IMR-90 (cell line): ENCODE data around the gene PPARGC1A. TPM values are rescaled to one million over a fixed set of nuclear protein-coding genes. Genes with fewer than 3 reads are reported as not detected.

Source experiments
- ATAC-seq: fragments of 200-7000 bp; cut with Tn5 transposase; 2 replicates; pipeline ENCODE4 v1.9.1; 2020; ENCODE audit warnings: low read depth, mild to moderate bottlenecking, moderate library complexity
- BruUV-seq: library from RNA; stranded (reverse); fragments of 400-500 nt; replicated peaks from 2 replicates; lab custom pipeline; 2021; lab: Mats Ljungman, UMichigan
- CTCF ChIA-PET: fragments of 300-600 bp; formaldehyde crosslinking; extraction: SDS; loops from one replicate; lab custom pipeline; 2021; ENCODE audit warnings: antibody characterized with exemption; lab: Yijun Ruan, JAX
- POLR2A ChIA-PET: fragments of 300-600 bp; sonication (Branson Sonifier 250); formaldehyde crosslinking; loops from one replicate; lab custom pipeline; 2022; ENCODE audit warnings: antibody characterized with exemption; ENCODE audit not compliant: unreplicated experiment; lab: Charles Lee
- DNase-seq: peaks from one replicate; pipeline ENCODE4 v3.0.0; 2013
- H2AFZ ChIP-seq: replicated peaks from 2 replicates; pipeline ENCODE3; 2013; ENCODE audit warnings: low read length, mild to moderate bottlenecking; ENCODE audit not compliant: poor library complexity
- H2AK5ac ChIP-seq: 2 replicates; pipeline ENCODE4 v1.6.1; 2013; ENCODE audit warnings: low read depth, low read length, inconsistent platforms
- H2AK9ac ChIP-seq: replicated peaks from 2 replicates; pipeline ENCODE3; 2013; ENCODE audit warnings: mild to moderate bottlenecking, low read depth, low read length, moderate library complexity; ENCODE audit not compliant: poor library complexity
- H2BK120ac ChIP-seq: 2 replicates; pipeline ENCODE4 v1.6.1; 2013; ENCODE audit warnings: low read depth, low read length, inconsistent platforms
- H2BK15ac ChIP-seq: 3 replicates; pipeline ENCODE4 v1.6.1; 2013; ENCODE audit warnings: low read depth, low read length, inconsistent platforms
- H2BK20ac ChIP-seq: 2 replicates; pipeline ENCODE4 v1.6.1; 2013; ENCODE audit warnings: low read depth, mild to moderate bottlenecking, inconsistent platforms, low read length, moderate library complexity
- H2BK5ac ChIP-seq: 2 replicates; pipeline ENCODE4 v1.6.1; 2013; ENCODE audit warnings: mild to moderate bottlenecking, low read depth, low read length, inconsistent platforms; ENCODE audit not compliant: poor library complexity, severe bottlenecking
- H3K14ac ChIP-seq: replicated peaks from 2 replicates; pipeline ENCODE4 v1.6.1; 2013; ENCODE audit warnings: low read depth, low read length, inconsistent platforms
- H3K18ac ChIP-seq: 2 replicates; pipeline ENCODE4 v1.6.1; 2013; ENCODE audit warnings: low read depth, low read length, control low read depth
- H3K23ac ChIP-seq: 2 replicates; pipeline ENCODE4 v1.6.1; 2013; ENCODE audit warnings: low read depth, low read length, inconsistent platforms
- H3K27ac ChIP-seq: 2 replicates; pipeline ENCODE4 v1.5.1; 2013; ENCODE audit warnings: mild to moderate bottlenecking, control low read depth, low read length; ENCODE audit not compliant: insufficient read depth
- H3K27me3 ChIP-seq: 2 replicates; pipeline ENCODE4 v1.6.1; 2013; ENCODE audit warnings: low read length; ENCODE audit not compliant: control insufficient read depth, insufficient read depth
- H3K36me3 ChIP-seq: 2 replicates; pipeline ENCODE4 v1.6.1; 2013; ENCODE audit warnings: low read length, mixed read lengths; ENCODE audit not compliant: control insufficient read depth, insufficient read depth
- H3K4ac ChIP-seq: 2 replicates; pipeline ENCODE4 v1.6.1; 2013; ENCODE audit warnings: low read depth, low read length, inconsistent platforms
- H3K4me1 ChIP-seq: 2 replicates; pipeline ENCODE4 v1.6.1; 2013; ENCODE audit warnings: low read length, mixed read lengths; ENCODE audit not compliant: control insufficient read depth, insufficient read depth
- H3K4me2 ChIP-seq: 2 replicates; pipeline ENCODE4 v1.6.1; 2013; ENCODE audit warnings: low read depth, mild to moderate bottlenecking, control low read depth, low read length, moderate library complexity
- H3K4me3 ChIP-seq: 2 replicates; pipeline ENCODE4 v1.5.1; 2013; ENCODE audit warnings: low read depth, mild to moderate bottlenecking, control low read depth, low read length, moderate library complexity; ENCODE audit not compliant: insufficient read depth
- H3K56ac ChIP-seq: 2 replicates; pipeline ENCODE4 v1.6.1; 2013; ENCODE audit warnings: low read length, inconsistent platforms; ENCODE audit not compliant: insufficient read depth; ENCODE audit errors: extremely low read depth
- H3K79me1 ChIP-seq, 2 experiments: 2 replicates each; pipeline ENCODE4 v1.6.1; 2013; ENCODE audit warnings: low read length in 2 of 2, inconsistent platforms in 1 of 2, low read depth in 1 of 2
- H3K9ac ChIP-seq: 2 replicates; pipeline ENCODE4 v1.6.1; 2013; ENCODE audit warnings: low read depth, low read length, control low read depth
- H3K9me1 ChIP-seq: 2 replicates; pipeline ENCODE4 v1.6.1; 2013; ENCODE audit warnings: low read length, inconsistent platforms; ENCODE audit not compliant: insufficient read depth
- H3K9me3 ChIP-seq: 2 replicates; pipeline ENCODE4 v1.6.1; 2013; ENCODE audit warnings: low read length; ENCODE audit not compliant: control insufficient read depth, insufficient read depth
- H4K20me1 ChIP-seq: 2 replicates; pipeline ENCODE4 v1.6.1; 2013; ENCODE audit warnings: low read length, inconsistent platforms; ENCODE audit not compliant: insufficient read depth
- H4K5ac ChIP-seq: 2 replicates; pipeline ENCODE4 v1.6.1; 2013; ENCODE audit warnings: mild to moderate bottlenecking, low read depth, low read length, control low read depth
- H4K8ac ChIP-seq, 2 experiments: 2 replicates each; pipeline ENCODE4 v1.6.1; 2013; ENCODE audit warnings: low read depth in 2 of 2, low read length in 2 of 2, control low read depth in 1 of 2, inconsistent platforms in 1 of 2
- H4K91ac ChIP-seq: 2 replicates; pipeline ENCODE4 v1.6.1; 2013; ENCODE audit warnings: low read depth, low read length, inconsistent platforms; ENCODE audit not compliant: insufficient read depth
- BHLHE40 ChIP-seq: fragments of 150-350 bp; IDR thresholded peaks from 2 replicates; pipeline ENCODE4 v1.6.1; 2016; ENCODE audit warnings: mild to moderate bottlenecking, low read depth, low read length
- CHD1 ChIP-seq: IDR thresholded peaks from 2 replicates; pipeline ENCODE4 v1.6.1; 2012; ENCODE audit warnings: low read depth, low read length, improper control_type of control experiment
- MAFK ChIP-seq: IDR thresholded peaks from 2 replicates; pipeline ENCODE4 v1.6.1; 2012; ENCODE audit warnings: low read depth, low read length, improper control_type of control experiment
- NFE2L2 ChIP-seq: fragments of 150-350 bp; IDR thresholded peaks from 2 replicates; pipeline ENCODE4 v1.6.1; 2016; ENCODE audit warnings: low read depth, mild to moderate bottlenecking, low read length
- POLR2A ChIP-seq: IDR thresholded peaks from 2 replicates; pipeline ENCODE4 v1.6.1; 2012; ENCODE audit warnings: mild to moderate bottlenecking, low read depth, low read length
- RAD21 ChIP-seq: IDR thresholded peaks from 2 replicates; pipeline ENCODE4 v1.6.1; 2012; ENCODE audit warnings: low read length, improper control_type of control experiment
- RCOR1 ChIP-seq: IDR thresholded peaks from 2 replicates; pipeline ENCODE4 v1.6.1; 2012; ENCODE audit warnings: mild to moderate bottlenecking, low read length, improper control_type of control experiment; ENCODE audit not compliant: insufficient replicate concordance
- WGBS, 2 experiments: methylation state at CpG; one replicate each; pipeline versions ENCODE4 v1.1.5 to v1.1.7; 2013; ENCODE audit warnings: missing lambda C conversion rate in 2 of 2; ENCODE audit not compliant: insufficient read length in 1 of 2; ENCODE audit errors: extremely low coverage in 2 of 2; 5-methylcytosine and 5-hydroxymethylcytosine counted together
- dilution Hi-C: fragments of 300-500 bp; cut with HindIII; formaldehyde crosslinking; loops from one replicate; pipeline ENCODE4 v1.14.3; 2018; ENCODE audit warnings: low sequenced_read_pairs; ENCODE audit not compliant: unreplicated experiment
- in situ Hi-C: fragments of 300-500 bp; cut with MboI; formaldehyde crosslinking; loops from 3 replicates; pipeline ENCODE4 v1.14.3; 2019; ENCODE audit warnings: low sequenced_read_pairs, inconsistent platforms, mixed read lengths
- intact Hi-C: fragments of 100-400 bp; cut with micrococcal nuclease; formaldehyde crosslinking; loops from 2 replicates; pipeline ENCODE4 v1.10.0; 2022
- polyA plus RNA-seq, 3 experiments: library from polyadenylated mRNA; depleted of rRNA; stranded (reverse); fragments of >200 nt; gene quantifications; 2 replicates each; pipeline ENCODE4 v1.2.3, GENCODE V29; 2012; ENCODE audit warnings: low replicate concordance in 1 of 3
- total RNA-seq: library from RNA; depleted of rRNA; stranded (reverse); fragments of >200 nt; gene quantifications from 2 replicates; pipeline ENCODE4 v1.2.3, GENCODE V29; 2012
- TF ChIP-seq, protein P1 (sequence below): fragments of 150-350 bp; IDR thresholded peaks from 2 replicates; pipeline ENCODE4 v1.6.1; 2017; ENCODE audit warnings: mild to moderate bottlenecking, antibody characterized with exemption, low read length, low read depth

Gene PPARGC1A
- total and polyA plus RNA-seq, 2 of the 4 experiments (the other 2 are of a cell fraction): under 0.01 to 0.03 TPM

DNA sequence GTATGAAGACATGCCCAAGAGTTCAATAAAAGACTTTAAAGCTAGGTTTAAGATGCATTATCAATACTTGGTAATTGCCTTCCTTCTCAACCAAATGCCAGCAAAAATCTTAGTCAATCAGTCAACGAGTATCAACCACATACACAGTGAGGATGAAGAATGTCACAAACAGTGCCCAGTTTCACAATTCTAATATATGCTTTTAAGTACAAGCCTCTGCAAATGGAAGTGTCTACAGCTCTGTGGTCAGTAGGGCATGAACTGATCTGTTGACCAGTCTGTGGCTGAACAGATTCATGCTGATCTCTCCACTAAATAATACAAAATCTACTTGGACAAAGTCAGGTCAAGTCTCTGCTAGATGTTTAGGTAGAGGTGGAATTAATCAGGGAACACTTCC is 27.9 kb downstream of the PPARGC1A start:
- Histone ChIP-seq H3K9me3 (no peaks in the 10 kb centered on the region), H2BK120ac (no peak overlapping the region), H2AK5ac (no peak overlapping the region), H2AFZ (no peak overlapping the region), H3K18ac (no peak overlapping the region), H3K56ac (no peak overlapping the region), H2BK20ac (no peak overlapping the region), H4K5ac (no peak overlapping the region), H4K91ac (no peak overlapping the region), H3K14ac (no peak overlapping the region), H3K23ac (no peak overlapping the region), H3K4me3 (no peak overlapping the region), H4K8ac (no peak overlapping the region), H3K4me1 (no peaks in the 10 kb centered on the region), H3K27me3 (no peaks in the 10 kb centered on the region; the same call in 1 of the 2 replicates), H3K9ac (no peak overlapping the region), H3K4ac (no peak overlapping the region), H2AK9ac (no peak overlapping the region), H3K36me3 (no peaks in the 10 kb centered on the region), H3K4me2 (no peak overlapping the region), H3K27ac (no peak overlapping the region), H2BK5ac (no peak overlapping the region), H4K20me1 (no peaks in the 10 kb centered on the region), H2BK15ac (no peak overlapping the region), H3K79me1 (no peaks in the 10 kb centered on the region), H3K9me1 (no peaks in the 10 kb centered on the region)
- no TSS peak for BruUV-seq
- CTCF ChIA-PET: interaction anchor here (0.6 kb wide), 1 partner anchor 1016 kb away, joined by 4 read pairs; no protein-coding TSS in a partner anchor
- dilution Hi-C loops: no loop called here
- POLR2A ChIA-PET: no interaction called here
- no peak for TF ChIP-seq CHD1
- no peak for TF ChIP-seq RAD21
- TF ChIP-seq BHLHE40: no peak
- TF ChIP-seq POLR2A: no peak
- TF ChIP-seq MAFK: no peak
- TF ChIP-seq RCOR1: no peak
- TF ChIP-seq, protein P1, sequence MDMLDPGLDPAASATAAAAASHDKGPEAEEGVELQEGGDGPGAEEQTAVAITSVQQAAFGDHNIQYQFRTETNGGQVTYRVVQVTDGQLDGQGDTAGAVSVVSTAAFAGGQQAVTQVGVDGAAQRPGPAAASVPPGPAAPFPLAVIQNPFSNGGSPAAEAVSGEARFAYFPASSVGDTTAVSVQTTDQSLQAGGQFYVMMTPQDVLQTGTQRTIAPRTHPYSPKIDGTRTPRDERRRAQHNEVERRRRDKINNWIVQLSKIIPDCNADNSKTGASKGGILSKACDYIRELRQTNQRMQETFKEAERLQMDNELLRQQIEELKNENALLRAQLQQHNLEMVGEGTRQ: no peak
- no peak for TF ChIP-seq NFE2L2
- no peak for ATAC-seq
- in situ Hi-C loops: no loop called here
- no peak for DNase-seq
- no CpG with 5 or more reads among the region's 1 CpG for WGBS, 2 experiments
- intact Hi-C loops: no loop called here
